Activated T-helper 2 cell treated with anti-CD3 and anti-CD28 coated beads, Interferon-gamma antibody, Interleukin-2, Interleukin-4, amounts not matched to agents 10 μg/mL and 5 μg/mL and 100 μg/mL, durations not matched to agents 14 hours and 24 hours and 36 hours (primary cell): ENCODE results near the gene SLC36A2. TPM values are rescaled to one million over a fixed set of nuclear protein-coding genes. Genes with fewer than 3 reads are reported as not detected.

Source experiments
- DNase-seq: peaks from one replicate; pipeline ENCODE4 v3.0.0; 2021; ENCODE audit warnings: low spot score
- H3K27ac Mint-ChIP-seq: one replicate; pipeline ENCODE4 v1.8.0; 2021; ENCODE audit warnings: mixed read lengths
- H3K27me3 Mint-ChIP-seq: one replicate; pipeline ENCODE4 v1.8.0; 2021; ENCODE audit warnings: low read depth, mixed read lengths
- H3K36me3 Mint-ChIP-seq: one replicate; pipeline ENCODE4 v1.8.0; 2021; ENCODE audit warnings: low read depth, mixed read lengths
- H3K4me1 Mint-ChIP-seq: one replicate; pipeline ENCODE4 v1.8.0; 2021; ENCODE audit warnings: low read depth, mixed read lengths
- H3K4me3 Mint-ChIP-seq: one replicate; pipeline ENCODE4 v1.8.0; 2021; ENCODE audit warnings: low read depth, mild to moderate bottlenecking, moderate library complexity, mixed read lengths
- H3K9me3 Mint-ChIP-seq: one replicate; pipeline ENCODE4 v1.8.0; 2021; ENCODE audit warnings: mixed read lengths
- intact Hi-C: fragments of 100-400 bp; cut with micrococcal nuclease; formaldehyde crosslinking; loops from one replicate; pipeline ENCODE4 v1.15.1; 2023
- total RNA-seq: library from RNA; stranded (reverse); gene quantifications from 2 replicates; pipeline ENCODE4 v1.2.3, GENCODE V29; 2022

Gene SLC36A2
- total RNA-seq, 1 donor from 2014 or later: not detected

DNA sequence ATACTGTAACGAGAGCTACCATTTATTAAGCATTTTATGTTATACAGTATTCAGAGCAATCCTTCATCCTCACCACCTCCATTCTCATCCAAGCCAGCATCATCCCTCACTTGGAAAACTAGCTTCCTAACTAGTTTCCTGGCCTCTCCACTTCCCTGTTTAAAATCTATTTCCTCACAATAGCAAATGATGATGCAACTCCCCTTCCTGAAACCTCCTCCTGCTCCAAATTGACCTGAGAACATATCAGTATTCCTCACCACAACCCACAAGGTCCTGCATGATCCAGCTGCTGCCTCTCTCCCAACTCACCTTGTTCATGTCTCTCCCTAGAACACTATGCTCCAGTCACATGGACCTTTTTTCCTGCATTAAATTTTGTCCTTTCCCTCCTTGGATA, 4.3 kb upstream of the SLC36A2 start:
- Mint-ChIP-seq H3K4me1 (no peaks in the 10 kb centered on the region), H3K36me3 (no peaks in the 10 kb centered on the region), H3K4me3 (no peak overlapping the region), H3K9me3 (no peaks in the 10 kb centered on the region), H3K27ac (no peak overlapping the region), H3K27me3 (peaks cover 9% of the 10 kb centered on the region)
- DNase-seq: no peak
- intact Hi-C loops: no loop called here

DNA sequence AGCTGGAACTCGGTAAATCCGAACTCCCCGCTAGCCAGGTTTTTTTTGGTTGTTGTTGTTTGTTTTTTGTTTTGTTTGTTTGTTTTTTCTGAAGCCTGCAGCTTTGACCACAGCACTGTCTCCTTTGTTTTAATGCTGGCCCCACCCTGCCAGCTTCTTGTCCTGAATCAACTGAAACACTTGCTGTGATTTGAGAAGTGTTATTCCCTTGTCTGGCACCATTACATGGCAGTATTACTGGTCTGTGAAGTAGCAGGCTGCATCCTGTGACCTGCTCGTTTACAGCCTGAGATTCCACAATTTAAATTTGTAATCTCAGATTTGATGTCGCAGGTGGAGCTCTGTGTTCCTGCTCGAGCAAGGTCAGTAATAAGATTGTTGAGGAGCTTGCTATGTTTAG, 1.4 kb upstream of the SLC36A2 start:
- intact Hi-C loops: no loop called here
- H3K9me3 Mint-ChIP-seq: no peaks in the 10 kb centered on the region
- H3K27ac Mint-ChIP-seq: no peak overlapping the region
- DNase-seq: no peak
- H3K36me3 Mint-ChIP-seq: no peaks in the 10 kb centered on the region
- H3K27me3 Mint-ChIP-seq: peaks cover 20% of the 10 kb centered on the region
- no peak overlapping the region for H3K4me3 Mint-ChIP-seq
- no peaks in the 10 kb centered on the region for H3K4me1 Mint-ChIP-seq

DNA sequence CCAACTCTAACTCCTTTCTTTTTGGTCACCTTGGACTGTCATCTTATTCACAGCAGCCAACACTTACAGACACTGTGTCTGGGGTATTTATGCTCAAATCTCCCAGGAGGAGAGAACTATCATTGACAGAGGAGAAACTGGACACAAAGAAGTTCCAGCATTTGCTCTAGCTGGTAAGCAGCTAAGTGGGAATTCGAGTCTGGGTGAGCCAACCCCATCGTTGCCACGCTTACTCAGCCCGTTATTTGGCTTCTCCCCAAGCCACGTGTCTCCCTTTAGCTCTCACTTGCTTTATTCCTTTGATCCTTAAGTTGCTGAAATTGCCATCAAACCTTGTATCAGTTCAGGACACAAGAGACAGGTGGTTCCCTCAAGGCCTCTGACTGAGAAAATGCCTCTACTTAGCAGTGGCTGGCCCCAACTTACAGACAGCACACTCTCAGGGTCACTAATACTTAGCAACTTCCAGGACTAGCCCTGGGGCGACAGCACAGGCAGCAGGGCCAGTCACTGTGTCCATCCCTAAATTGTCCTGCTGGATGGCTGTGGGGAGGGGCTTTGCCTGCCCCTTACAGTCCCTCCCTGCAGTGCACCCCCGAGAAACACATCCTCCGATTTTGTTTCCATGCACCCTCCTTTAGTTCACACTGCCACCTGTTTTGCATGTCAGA, 1.4 kb downstream of the SLC36A2 start:
- Mint-ChIP-seq H3K27me3 (peaks cover 17% of the 10 kb centered on the region), H3K27ac (no peak overlapping the region), H3K9me3 (no peaks in the 10 kb centered on the region), H3K36me3 (no peaks in the 10 kb centered on the region), H3K4me1 (no peaks in the 10 kb centered on the region), H3K4me3 (no peak overlapping the region)
- intact Hi-C loops: no loop called here
- no peak for DNase-seq

DNA sequence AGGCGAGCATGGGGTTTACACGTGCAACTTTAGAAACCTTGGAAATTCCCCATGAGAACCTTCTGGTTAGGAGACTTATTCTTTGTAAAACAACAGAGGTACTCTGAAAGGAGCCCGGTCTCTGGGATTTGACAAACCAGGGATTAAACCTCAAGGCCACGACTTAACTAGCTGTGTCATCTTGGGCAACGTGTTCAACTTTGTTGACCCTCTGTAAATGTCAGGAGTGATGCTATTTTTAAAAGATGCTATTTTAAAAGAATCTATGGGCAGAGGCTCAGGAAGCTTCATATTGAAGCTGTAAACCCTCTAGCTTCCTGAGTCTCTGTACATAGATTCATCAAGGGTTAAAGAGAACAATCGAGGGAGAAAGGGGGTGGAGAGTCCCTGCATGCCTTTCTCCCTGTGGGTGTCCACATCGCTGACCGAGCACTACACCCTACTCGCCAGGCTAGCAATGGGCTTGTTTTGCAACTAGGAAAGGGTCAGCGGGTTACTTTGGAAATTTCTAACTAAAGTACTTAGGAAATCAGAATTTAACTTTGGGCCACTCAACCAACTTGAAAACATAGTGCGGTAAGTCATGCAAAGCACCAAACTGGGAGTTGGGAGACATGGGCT, 2.1 kb downstream of the SLC36A2 start:
- Mint-ChIP-seq H3K36me3 (no peaks in the 10 kb centered on the region), H3K4me3 (no peak overlapping the region), H3K4me1 (no peaks in the 10 kb centered on the region), H3K9me3 (no peaks in the 10 kb centered on the region), H3K27ac (no peak overlapping the region), H3K27me3 (peaks cover 19% of the 10 kb centered on the region)
- DNase-seq: no peak
- intact Hi-C loops: no loop called here

DNA sequence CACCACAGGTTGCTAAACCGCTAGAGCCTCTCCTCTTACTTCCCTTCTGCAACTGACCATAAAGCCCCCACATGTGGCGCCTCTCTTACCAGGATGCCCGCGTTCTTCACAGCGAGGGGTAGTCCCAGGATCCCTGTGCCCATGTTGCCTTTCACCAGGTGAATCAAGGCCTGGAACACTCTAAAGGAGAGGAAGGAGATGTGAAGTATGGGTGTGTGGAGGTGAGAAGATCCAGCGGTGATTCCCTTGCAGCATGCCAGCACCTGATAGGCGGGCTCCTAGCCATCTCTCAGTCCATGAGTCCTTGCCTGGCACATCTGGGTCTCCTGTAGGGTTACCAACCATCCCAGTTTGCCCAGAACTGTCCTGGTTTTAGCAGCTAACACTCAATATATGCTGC, 3.3 kb downstream of the SLC36A2 start:
- intact Hi-C loops: no loop called here
- no peaks in the 10 kb centered on the region for H3K9me3 Mint-ChIP-seq
- H3K4me3 Mint-ChIP-seq: no peak overlapping the region
- no peak for DNase-seq
- H3K4me1 Mint-ChIP-seq: peaks cover under 1% of the 10 kb centered on the region
- no peaks in the 10 kb centered on the region for H3K36me3 Mint-ChIP-seq
- H3K27me3 Mint-ChIP-seq: peaks cover 27% of the 10 kb centered on the region
- H3K27ac Mint-ChIP-seq: no peak overlapping the region

DNA sequence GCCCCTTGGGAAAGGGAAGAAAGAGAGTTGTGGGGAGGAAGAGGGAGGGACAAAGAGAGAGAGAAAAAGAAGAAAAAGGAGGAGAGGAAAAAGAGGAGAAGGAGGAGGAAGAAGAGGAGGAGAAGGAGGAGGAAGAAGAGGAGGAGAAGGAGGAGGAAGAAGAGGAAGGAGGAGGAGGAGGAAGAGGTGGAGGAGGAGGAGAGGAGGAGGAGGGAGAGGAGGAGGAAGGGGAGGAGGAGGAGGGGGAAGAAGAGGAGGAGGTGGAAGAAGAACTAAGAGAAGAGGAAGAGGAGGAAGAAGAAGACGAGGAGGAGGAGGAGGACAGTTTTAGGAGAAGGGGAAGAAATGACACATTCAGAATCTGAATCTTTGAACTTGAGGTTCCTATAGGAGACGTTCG, 7.4 kb downstream of the SLC36A2 start:
- peaks cover 6% of the 10 kb centered on the region for H3K4me1 Mint-ChIP-seq
- H3K36me3 Mint-ChIP-seq: no peaks in the 10 kb centered on the region
- no peak overlapping the region for H3K4me3 Mint-ChIP-seq
- H3K27me3 Mint-ChIP-seq: peaks cover 23% of the 10 kb centered on the region
- no peaks in the 10 kb centered on the region for H3K9me3 Mint-ChIP-seq
- intact Hi-C loops: no loop called here
- no peak for DNase-seq
- no peak overlapping the region for H3K27ac Mint-ChIP-seq

DNA sequence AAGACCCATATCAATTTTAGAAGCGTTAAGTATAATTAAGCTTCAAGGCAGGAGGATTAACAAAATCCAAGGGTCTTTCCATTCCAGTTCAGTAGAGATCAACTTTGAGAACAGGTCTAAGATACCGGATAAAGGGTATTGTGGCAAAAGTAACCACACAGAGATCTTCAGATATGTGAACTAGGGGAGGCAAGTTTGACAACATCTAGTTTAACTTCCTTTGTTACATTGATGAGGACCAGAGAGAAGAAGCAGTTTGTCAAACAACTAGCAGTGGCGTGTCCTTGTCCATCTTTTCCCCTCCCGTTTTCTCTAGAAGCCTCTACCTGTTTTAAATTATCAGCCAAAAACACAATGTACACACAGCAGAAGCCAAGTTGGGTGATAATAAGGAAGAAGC, 8.6 kb downstream of the SLC36A2 start:
- Mint-ChIP-seq H3K27ac (no peak overlapping the region), H3K4me3 (no peak overlapping the region), H3K9me3 (no peaks in the 10 kb centered on the region), H3K36me3 (no peaks in the 10 kb centered on the region), H3K4me1 (peaks cover 6% of the 10 kb centered on the region), H3K27me3 (peaks cover 22% of the 10 kb centered on the region)
- no peak for DNase-seq
- intact Hi-C loops: no loop called here

DNA sequence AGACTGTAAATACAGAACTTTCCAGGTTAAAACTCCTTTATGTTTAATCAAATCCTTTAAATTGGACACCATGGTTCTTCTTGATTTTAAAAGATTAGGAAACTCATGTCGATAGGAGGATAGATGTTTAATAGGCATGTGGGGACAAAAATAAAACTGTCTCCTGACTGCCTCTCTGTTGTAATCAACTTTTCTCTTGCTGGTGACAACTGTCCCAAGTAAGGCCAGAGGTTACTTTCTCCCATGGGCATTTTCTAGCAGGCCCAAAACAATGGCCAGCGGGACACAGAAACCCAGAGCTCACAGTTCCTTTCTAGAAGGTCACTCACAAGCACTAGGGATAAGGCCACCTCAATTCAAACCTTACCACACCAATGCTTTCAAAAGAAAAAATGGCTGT, 14.5 kb downstream of the SLC36A2 start:
- Mint-ChIP-seq H3K36me3 (no peaks in the 10 kb centered on the region), H3K27me3 (peaks cover 17% of the 10 kb centered on the region), H3K9me3 (no peaks in the 10 kb centered on the region), H3K4me1 (no peaks in the 10 kb centered on the region), H3K4me3 (no peak overlapping the region), H3K27ac (no peak overlapping the region)
- no peak for DNase-seq
- intact Hi-C loops: no loop called here

DNA sequence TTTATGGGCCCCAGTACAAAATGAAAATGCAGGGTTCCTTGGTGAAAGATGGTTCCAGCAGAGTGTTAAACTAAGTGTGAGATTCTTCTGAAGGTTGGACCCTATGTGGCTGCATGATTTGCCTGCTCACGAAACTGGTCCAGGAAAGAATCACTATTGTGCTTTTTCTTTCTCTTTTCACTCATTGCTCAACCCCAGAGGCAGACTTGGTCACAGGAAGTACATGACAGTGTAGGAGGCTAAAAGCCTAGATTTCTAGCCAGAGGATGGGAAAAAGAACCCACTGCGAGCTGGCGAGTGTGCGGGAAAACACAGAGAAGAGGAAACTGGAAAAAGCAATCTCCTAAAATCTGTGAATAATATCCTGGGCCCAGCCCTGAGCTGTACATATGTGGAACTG, 18.6 kb downstream of the SLC36A2 start:
- H3K4me1 Mint-ChIP-seq: no peaks in the 10 kb centered on the region
- H3K27me3 Mint-ChIP-seq: peaks cover 11% of the 10 kb centered on the region
- H3K9me3 Mint-ChIP-seq: no peaks in the 10 kb centered on the region
- H3K36me3 Mint-ChIP-seq: no peaks in the 10 kb centered on the region
- intact Hi-C loops: no loop called here
- no peak overlapping the region for H3K4me3 Mint-ChIP-seq
- no peak overlapping the region for H3K27ac Mint-ChIP-seq
- DNase-seq: no peak

DNA sequence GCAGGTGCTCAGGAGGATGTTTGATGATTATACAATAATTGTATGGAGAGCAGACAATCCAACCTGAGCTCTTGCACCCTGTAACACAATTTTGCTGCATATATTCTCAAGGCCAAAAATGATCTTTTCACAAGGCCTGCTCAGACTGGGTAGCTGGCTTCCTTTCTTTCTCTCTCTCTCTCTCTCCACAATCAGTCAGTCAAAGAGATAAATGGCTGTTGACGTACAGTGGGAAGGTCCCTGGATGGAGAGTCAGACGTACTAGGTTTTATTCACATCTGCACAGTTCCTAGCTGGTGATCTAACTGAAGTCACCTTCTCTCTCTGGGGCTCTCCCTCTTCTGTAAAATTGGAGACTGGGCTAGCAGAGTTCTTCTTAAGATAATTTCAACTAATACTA, 19.8 kb downstream of the SLC36A2 start:
- intact Hi-C loops: no loop called here
- DNase-seq: no peak
- Mint-ChIP-seq H3K27me3 (peaks cover 11% of the 10 kb centered on the region), H3K9me3 (no peaks in the 10 kb centered on the region), H3K36me3 (no peaks in the 10 kb centered on the region), H3K4me1 (no peaks in the 10 kb centered on the region), H3K4me3 (no peak overlapping the region), H3K27ac (no peak overlapping the region)

DNA sequence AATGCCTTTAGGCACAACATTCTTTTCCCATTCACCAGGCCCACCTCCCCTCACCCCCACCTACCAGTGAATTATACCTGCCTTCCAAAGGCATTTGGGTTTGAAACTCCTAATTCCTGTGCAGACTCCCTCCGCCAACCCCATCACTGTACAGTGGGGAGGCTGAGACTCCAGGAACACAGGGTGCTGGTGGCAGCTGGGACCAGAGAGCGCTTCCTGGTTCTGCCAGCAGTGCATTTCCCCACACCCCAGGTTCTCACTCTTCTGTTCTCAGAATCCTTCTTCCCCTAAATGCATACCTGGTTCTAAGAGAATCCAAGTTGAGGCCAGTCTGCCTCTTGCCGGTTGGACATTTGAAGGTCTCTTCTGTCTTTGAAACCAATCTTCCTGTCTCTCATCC, 21.1 kb downstream of the SLC36A2 start:
- intact Hi-C loops: no loop called here
- DNase-seq: no peak
- H3K4me3 Mint-ChIP-seq: no peak overlapping the region
- no peaks in the 10 kb centered on the region for H3K36me3 Mint-ChIP-seq
- no peak overlapping the region for H3K27ac Mint-ChIP-seq
- no peaks in the 10 kb centered on the region for H3K9me3 Mint-ChIP-seq
- peaks cover 9% of the 10 kb centered on the region for H3K27me3 Mint-ChIP-seq
- no peaks in the 10 kb centered on the region for H3K4me1 Mint-ChIP-seq

DNA sequence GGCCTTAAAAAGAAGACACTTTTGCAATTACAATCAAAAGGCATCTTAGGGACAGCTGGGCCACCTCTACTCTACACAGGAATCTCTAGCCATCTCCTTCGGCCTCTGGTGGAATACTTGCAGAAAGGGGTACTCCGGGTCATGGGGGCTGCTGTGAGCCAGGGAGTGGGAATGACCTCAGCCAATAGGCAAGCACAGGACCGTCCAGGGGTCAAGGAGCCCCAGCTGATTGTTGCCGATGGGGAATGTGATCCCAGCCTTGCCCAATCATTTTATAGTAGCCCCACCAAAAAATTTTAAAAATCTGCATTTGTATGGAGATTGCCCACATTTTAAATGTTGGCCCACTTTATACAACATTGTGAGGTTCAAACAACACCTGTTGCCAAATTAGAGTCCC, 26.9 kb downstream of the SLC36A2 start:
- H3K36me3 Mint-ChIP-seq: no peaks in the 10 kb centered on the region

DNA sequence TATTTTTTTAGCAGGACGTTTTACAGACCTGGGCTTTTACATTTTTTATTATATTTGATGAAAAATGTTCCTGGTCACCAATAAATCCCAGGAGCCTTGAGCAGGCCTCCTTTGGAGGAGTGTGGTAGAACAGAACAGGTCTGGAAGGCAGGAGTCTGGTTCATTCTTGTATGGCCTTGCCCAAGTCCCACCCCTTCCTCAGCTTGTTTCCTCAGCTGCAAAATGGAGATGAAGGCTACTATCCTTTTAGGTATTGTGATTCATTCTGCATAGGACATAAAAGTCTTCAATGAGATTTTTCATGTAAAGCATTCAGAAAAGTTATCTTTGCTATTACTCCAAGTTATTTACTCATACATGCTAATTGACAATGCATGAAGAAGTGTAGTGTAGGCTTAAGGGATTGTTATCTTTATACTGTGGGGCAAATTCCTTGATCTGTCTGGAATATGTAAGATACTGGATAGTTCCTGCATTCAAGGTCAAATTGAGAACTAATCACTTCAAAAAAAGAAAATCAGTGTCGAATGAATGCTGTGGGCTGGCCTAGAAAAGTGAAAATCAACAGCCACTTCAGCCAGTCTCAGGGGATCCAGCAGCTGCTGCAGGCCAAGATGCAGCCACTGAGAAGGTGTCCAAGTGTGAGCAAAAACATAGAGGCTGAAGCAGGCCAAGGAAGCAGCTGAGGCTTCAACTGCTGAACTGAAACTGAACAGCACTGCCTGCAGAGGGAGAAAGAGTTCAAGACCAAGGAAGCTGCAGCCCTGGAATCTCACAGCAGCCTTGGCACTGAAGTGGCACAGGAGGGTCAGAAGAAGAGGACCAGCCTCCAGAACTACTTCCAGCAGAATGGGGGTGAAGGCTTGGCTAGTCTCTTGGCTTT, 28.3 kb downstream of the SLC36A2 start:
- Mint-ChIP-seq H3K4me1 (no peaks in the 10 kb centered on the region), H3K36me3 (no peaks in the 10 kb centered on the region), H3K27me3 (peaks cover 8% of the 10 kb centered on the region), H3K9me3 (no peaks in the 10 kb centered on the region), H3K27ac (no peak overlapping the region), H3K4me3 (no peak overlapping the region)
- no peak for DNase-seq
- intact Hi-C loops: loop anchor here (5.0 kb wide), 1 partner anchor 37 kb away; no protein-coding TSS in a partner anchor

More for the DNA sequence above, 26.9 kb downstream of the SLC36A2 start:
- peaks cover 6% of the 10 kb centered on the region for H3K27me3 Mint-ChIP-seq
- intact Hi-C loops: no loop called here
- DNase-seq: no peak
- H3K27ac Mint-ChIP-seq: no peak overlapping the region
- H3K4me1 Mint-ChIP-seq: no peaks in the 10 kb centered on the region
- H3K4me3 Mint-ChIP-seq: no peak overlapping the region
- no peaks in the 10 kb centered on the region for H3K9me3 Mint-ChIP-seq
